GM23248 (cell line): Measurements from ENCODE around the gene RHOBTB1. TPM values are rescaled to one million over a fixed set of nuclear protein-coding genes. Genes with fewer than 3 reads are reported as not detected.
A peak's percentile ranks its signal among the peaks of the same experiment; 100 is the strongest.

Experiments used
- DNase-seq: peaks from one replicate; pipeline ENCODE4 v3.0.0-alpha.2; 2015
- H2AFZ ChIP-seq: fragments of 200-600 bp; sonication (generic); 2 replicates; pipeline ENCODE4 v1.6.1; 2016; ENCODE audit warnings: antibody characterized with exemption
- H3F3A ChIP-seq: fragments of 200-600 bp; sonication (generic); 2 replicates; pipeline ENCODE4 v1.6.1; 2016; ENCODE audit warnings: mild to moderate bottlenecking, antibody characterized with exemption, mixed run types; ENCODE audit not compliant: insufficient read depth
- H3K27ac ChIP-seq: fragments of 200-600 bp; sonication (generic); 2 replicates; pipeline ENCODE4 v1.5.1; 2016; ENCODE audit warnings: mild to moderate bottlenecking
- H3K27me3 ChIP-seq: fragments of 200-600 bp; sonication (generic); replicated peaks from 2 replicates; pipeline ENCODE4 v1.6.1; 2016; ENCODE audit warnings: mild to moderate bottlenecking; ENCODE audit not compliant: insufficient read depth
- H3K36me3 ChIP-seq: fragments of 200-600 bp; sonication (generic); 2 replicates; pipeline ENCODE4 v1.6.1; 2016; ENCODE audit warnings: low read depth, mild to moderate bottlenecking
- H3K4me1 ChIP-seq: fragments of 200-600 bp; sonication (generic); 2 replicates; pipeline ENCODE4 v1.6.1; 2016; ENCODE audit warnings: mild to moderate bottlenecking; ENCODE audit not compliant: insufficient read depth
- H3K4me2 ChIP-seq: fragments of 200-600 bp; sonication (generic); one replicate; pipeline ENCODE4 v1.6.1; 2016; ENCODE audit warnings: mild to moderate bottlenecking; ENCODE audit not compliant: unreplicated experiment
- H3K4me3 ChIP-seq: fragments of 200-600 bp; sonication (generic); 2 replicates; pipeline ENCODE4 v1.5.1; 2016; ENCODE audit warnings: mild to moderate bottlenecking
- H3K79me2 ChIP-seq: fragments of 200-600 bp; sonication (generic); 2 replicates; pipeline ENCODE4 v1.6.1; 2016; ENCODE audit warnings: mild to moderate bottlenecking; ENCODE audit not compliant: insufficient read depth
- H3K9ac ChIP-seq: fragments of 200-600 bp; sonication (generic); 2 replicates; pipeline ENCODE4 v1.6.1; 2016; ENCODE audit warnings: mild to moderate bottlenecking
- H3K9me2 ChIP-seq: fragments of 200-600 bp; sonication (generic); 2 replicates; pipeline ENCODE4 v1.6.1; 2016; ENCODE audit warnings: mixed run types, mild to moderate bottlenecking, moderate library complexity; ENCODE audit not compliant: insufficient read depth
- H3K9me3 ChIP-seq: fragments of 200-600 bp; sonication (generic); one replicate; pipeline ENCODE4 v1.6.1; 2017; ENCODE audit warnings: low read depth
- H4K20me1 ChIP-seq: fragments of 200-600 bp; sonication (generic); 2 replicates; pipeline ENCODE4 v1.6.0; 2016; ENCODE audit not compliant: insufficient read depth
- EZH2 ChIP-seq: fragments of 200-600 bp; sonication (generic); IDR thresholded peaks from 2 replicates; pipeline ENCODE4 v1.6.1; 2018; ENCODE audit warnings: antibody characterized with exemption, mild to moderate bottlenecking; ENCODE audit not compliant: insufficient read depth, poor library complexity, severe bottlenecking
- EZH2phosphoT487 ChIP-seq: fragments of 200-600 bp; sonication (generic); IDR thresholded peaks from 2 replicates; pipeline ENCODE4 v1.6.1; 2018; ENCODE audit warnings: antibody characterized with exemption, moderate library complexity, mild to moderate bottlenecking, low read depth; ENCODE audit not compliant: insufficient read depth
- WGBS, 2 experiments: methylation state at CpG; one replicate each; pipeline ENCODE4 v1.1.6; 2015 to 2017; ENCODE audit warnings: low lambda C conversion rate in 2 of 2, low coverage in 1 of 2; ENCODE audit errors: missing lambda C conversion rate in 2 of 2; 5-methylcytosine and 5-hydroxymethylcytosine counted together
- in situ Hi-C: fragments of 300-500 bp; cut with MboI; formaldehyde crosslinking; loops from 2 replicates; pipeline ENCODE4 v1.15.0; 2020
- polyA plus RNA-seq: library from polyadenylated mRNA; unstranded; fragments of >200 nt; fragmentation: Nextera tagmentation; extraction: Ambion mirVana; gene quantifications from 2 replicates; pipeline ENCODE4 v1.2.1, GENCODE V29; 2016
- total RNA-seq: library from RNA; depleted of rRNA; stranded (reverse); fragments of >200 nt; shearing (Covaris generic); gene quantifications from 2 replicates; pipeline ENCODE4 v1.2.3, GENCODE V29; 2014

Gene RHOBTB1
- total and polyA plus RNA-seq, 2 experiments from 2014 or later, result 11.1 to 14.6 TPM

DNA sequence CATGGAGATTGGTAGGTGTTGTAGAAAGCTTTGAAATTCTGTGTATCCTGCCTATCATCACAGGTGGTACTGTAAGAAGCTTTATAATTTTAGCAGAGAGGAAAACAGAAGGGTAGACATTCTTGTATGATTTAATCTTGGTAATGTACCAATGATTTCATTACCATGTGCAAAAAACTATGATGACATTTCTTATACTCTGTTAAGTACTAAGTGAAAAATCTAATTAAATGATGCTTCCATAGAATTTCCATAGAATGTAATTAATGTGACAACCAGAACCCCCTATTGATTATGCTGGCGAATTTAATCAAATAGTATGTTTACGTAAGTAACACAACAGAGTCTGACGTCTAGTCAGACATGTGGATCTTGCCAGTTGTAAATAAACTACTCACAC lies 16.0 kb upstream of the RHOBTB1 start:
- Histone ChIP-seq H3K9me3 (no peaks in the 10 kb centered on the region), H3K4me2 (no peak overlapping the region), H3K9me2 (no peaks in the 10 kb centered on the region), H3K4me3 (no peak overlapping the region), H3F3A (peaks cover 50% of the 10 kb centered on the region), H3K4me1 (peaks cover 48% of the 10 kb centered on the region), H3K36me3 (no peaks in the 10 kb centered on the region), H4K20me1 (no peaks in the 10 kb centered on the region), H3K9ac (no peak overlapping the region), H3K27me3 (no peaks in the 10 kb centered on the region), H2AFZ (no peak overlapping the region), H3K79me2 (no peaks in the 10 kb centered on the region), H3K27ac (no peak overlapping the region)
- in situ Hi-C loops, result loop anchor here (10.0 kb wide), 1 partner anchor 145 kb away; no protein-coding TSS in a partner anchor
- TF ChIP-seq EZH2phosphoT487 (no peak), EZH2 (no peak)
- no peak for DNase-seq
- 80 to 87% methylated on average over 3 of the region's 3 CpGs for WGBS, 2 experiments

DNA sequence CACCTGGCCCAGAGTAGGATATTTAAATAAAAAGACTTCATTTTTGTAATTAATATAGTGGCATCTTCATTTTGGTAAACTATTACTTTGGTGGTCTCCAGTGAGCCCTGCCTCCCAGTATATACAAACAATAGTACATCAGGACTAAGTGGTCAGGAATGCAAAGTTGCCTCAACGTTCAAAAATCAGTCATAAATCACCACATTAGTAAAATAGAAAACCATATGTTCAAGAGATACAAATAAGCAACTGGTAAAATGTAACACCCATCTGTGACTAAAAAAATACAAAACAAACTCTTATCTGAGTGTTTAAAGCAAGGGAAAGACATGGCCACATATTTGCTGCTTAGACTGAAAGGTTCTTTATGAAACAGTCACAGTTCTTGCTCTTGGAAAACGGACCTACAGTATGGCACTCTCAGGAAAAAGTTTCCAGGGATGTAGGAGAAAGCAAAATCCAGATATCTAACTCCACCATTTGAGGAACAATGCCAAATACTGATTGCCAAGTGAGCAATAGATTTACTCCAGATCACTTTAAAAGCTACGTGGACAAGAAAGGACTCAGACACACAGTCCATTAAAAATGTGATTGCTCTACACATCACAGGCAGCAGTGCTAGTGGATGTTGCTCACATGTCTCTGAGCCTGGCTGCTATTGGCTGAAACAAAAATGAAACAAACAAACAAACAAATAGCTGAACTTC lies 15.1 kb upstream of the RHOBTB1 start:
- H3K27me3 ChIP-seq, result no peaks in the 10 kb centered on the region
- H3K27ac ChIP-seq, result 0 out of 2 replicates have a peak overlapping the region, but pooled peaks have one; percentile 2
- peak overlapping the region; percentile 29; the same call in 1 of the 2 replicates for H2AFZ ChIP-seq
- H3K9ac ChIP-seq, result no peak overlapping the region
- H3K4me2 ChIP-seq, result peak overlapping the region; percentile 29
- TF ChIP-seq EZH2phosphoT487 (no peak), EZH2 (no peak)
- no peaks in the 10 kb centered on the region for H4K20me1 ChIP-seq
- no peaks in the 10 kb centered on the region for H3K79me2 ChIP-seq
- 4% methylated on average over 3 of the region's 3 CpGs for WGBS, 2 experiments
- no peaks in the 10 kb centered on the region for H3K9me2 ChIP-seq
- H3K4me3 ChIP-seq, result no peak overlapping the region
- in situ Hi-C loops, result no loop called here
- H3K9me3 ChIP-seq, result no peaks in the 10 kb centered on the region
- peaks cover 41% of the 10 kb centered on the region for H3F3A ChIP-seq
- peak; percentile 55 for DNase-seq
- H3K4me1 ChIP-seq, result peaks cover 42% of the 10 kb centered on the region
- no peaks in the 10 kb centered on the region for H3K36me3 ChIP-seq

DNA sequence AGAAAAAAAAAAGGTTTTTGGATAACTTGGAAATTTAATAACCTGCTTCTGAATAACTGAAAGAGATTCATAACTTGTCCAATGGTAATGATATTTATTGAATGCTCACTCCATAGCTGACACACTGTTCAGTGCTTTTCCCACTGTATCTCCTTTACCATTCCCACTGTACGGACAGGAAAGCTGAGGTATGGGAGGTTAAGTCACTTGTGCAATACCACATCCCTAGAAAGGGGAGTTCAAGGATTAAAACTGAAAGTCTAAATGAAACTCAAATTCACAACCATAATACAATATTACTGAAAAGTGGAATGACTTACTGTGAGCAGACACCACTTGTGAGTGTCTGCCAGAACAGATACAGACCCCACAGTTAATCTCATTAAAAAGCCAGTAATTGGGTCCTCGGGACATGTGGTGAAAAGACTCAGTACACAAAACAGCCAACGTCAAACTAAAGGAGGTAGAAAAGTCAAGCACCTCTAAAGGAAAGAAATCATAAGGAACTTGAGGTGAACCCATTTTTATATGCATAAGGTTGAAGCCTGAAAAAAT lies 13.8 kb upstream of the RHOBTB1 start:
- Histone ChIP-seq H2AFZ (no peak overlapping the region), H3K9me2 (no peaks in the 10 kb centered on the region), H3F3A (peaks cover 28% of the 10 kb centered on the region), H3K4me1 (peaks cover 29% of the 10 kb centered on the region), H3K79me2 (no peaks in the 10 kb centered on the region), H3K9ac (no peak overlapping the region), H3K27ac (no peak overlapping the region), H3K4me2 (no peak overlapping the region), H4K20me1 (no peaks in the 10 kb centered on the region), H3K9me3 (no peaks in the 10 kb centered on the region), H3K4me3 (no peak overlapping the region), H3K36me3 (no peaks in the 10 kb centered on the region), H3K27me3 (no peaks in the 10 kb centered on the region)
- in situ Hi-C loops, result no loop called here
- TF ChIP-seq EZH2phosphoT487 (no peak), EZH2 (no peak)
- no peak for DNase-seq
- 57 to 71% methylated on average over 3 of the region's 3 CpGs for WGBS, 2 experiments

- TF ChIP-seq EZH2phosphoT487, result no peak
- no peak for TF ChIP-seq EZH2
- no peak overlapping the region for H3K4me2 ChIP-seq
- no peaks in the 10 kb centered on the region for H4K20me1 ChIP-seq
- no peak overlapping the region for H3K9ac ChIP-seq
- peak overlapping the region; percentile 20; the same call in 1 of the 2 replicates for H3K27ac ChIP-seq
- 90% methylated on average over 2 of the region's 2 CpGs for WGBS, 2 experiments
- in situ Hi-C loops, result no loop called here
- H3K9me2 ChIP-seq, result no peaks in the 10 kb centered on the region
- H3K27me3 ChIP-seq, result no peaks in the 10 kb centered on the region
- peaks cover 26% of the 10 kb centered on the region for H3F3A ChIP-seq
- peaks cover 27% of the 10 kb centered on the region for H3K4me1 ChIP-seq
- DNase-seq, result peak; percentile 75
- H3K9me3 ChIP-seq, result no peaks in the 10 kb centered on the region
- H2AFZ ChIP-seq, result no peak overlapping the region
- H3K79me2 ChIP-seq, result no peaks in the 10 kb centered on the region
- H3K36me3 ChIP-seq, result no peaks in the 10 kb centered on the region
- no peak overlapping the region for H3K4me3 ChIP-seq
Measured at GRCh38 chr10:60955957-60956425, 12.0 kb upstream of the RHOBTB1 start.

- DNase-seq, result no peak
Measured at GRCh38 chr10:60955316-60955715, 11.3 kb upstream of the RHOBTB1 start.

More at GRCh38 chr10:60955316-60955715, 11.3 kb upstream of the RHOBTB1 start:
- H3K9me3 ChIP-seq, result no peaks in the 10 kb centered on the region
- peaks cover 26% of the 10 kb centered on the region for H3F3A ChIP-seq
- no peaks in the 10 kb centered on the region for H4K20me1 ChIP-seq
- no peaks in the 10 kb centered on the region for H3K9me2 ChIP-seq
- H3K4me1 ChIP-seq, result peaks cover 27% of the 10 kb centered on the region
- no peaks in the 10 kb centered on the region for H3K36me3 ChIP-seq
- H3K79me2 ChIP-seq, result no peaks in the 10 kb centered on the region
- no peak overlapping the region for H3K4me3 ChIP-seq
- TF ChIP-seq EZH2 (no peak), EZH2phosphoT487 (no peak)
- no peak overlapping the region for H3K4me2 ChIP-seq
- in situ Hi-C loops, result no loop called here
- H3K9ac ChIP-seq, result no peak overlapping the region
- no peak overlapping the region for H2AFZ ChIP-seq
- no peak overlapping the region for H3K27ac ChIP-seq
- H3K27me3 ChIP-seq, result no peaks in the 10 kb centered on the region
